ENCODE measurements around the gene TNKS1BP1. TPM values are rescaled to one million over a fixed set of nuclear protein-coding genes. Genes with fewer than 3 reads are reported as not detected.

The TNKS1BP1 gene
- total RNA-seq, 1 donor from 2014 or later = 236 TPM

DNA sequence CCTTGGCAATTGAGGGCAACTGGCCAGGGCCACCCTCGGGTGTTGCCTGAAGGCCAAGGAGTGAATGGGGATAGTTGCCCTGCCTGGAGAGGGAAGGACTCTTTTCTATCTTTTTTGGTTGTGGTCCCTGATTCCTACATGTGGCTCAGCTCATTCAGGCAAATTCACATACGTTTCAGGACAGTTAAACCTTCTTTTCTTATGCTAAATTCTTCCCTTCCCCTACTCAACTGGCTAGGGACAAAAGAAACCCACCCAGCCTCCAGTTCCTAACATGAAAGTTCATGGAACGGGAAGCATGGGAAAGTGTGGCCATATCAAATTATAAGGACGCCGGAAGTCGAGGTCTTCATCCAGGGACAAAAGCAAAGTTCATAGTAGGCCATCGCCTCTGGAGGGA, 61.4 kb downstream of the TNKS1BP1 start:
- DNase-seq (ENCODE audit: low spot score) = no peak

GRCh38 chr11:57262157-57262556, 62.6 kb downstream of the TNKS1BP1 start:
- DNase-seq (ENCODE audit: low spot score) = no peak

DNA sequence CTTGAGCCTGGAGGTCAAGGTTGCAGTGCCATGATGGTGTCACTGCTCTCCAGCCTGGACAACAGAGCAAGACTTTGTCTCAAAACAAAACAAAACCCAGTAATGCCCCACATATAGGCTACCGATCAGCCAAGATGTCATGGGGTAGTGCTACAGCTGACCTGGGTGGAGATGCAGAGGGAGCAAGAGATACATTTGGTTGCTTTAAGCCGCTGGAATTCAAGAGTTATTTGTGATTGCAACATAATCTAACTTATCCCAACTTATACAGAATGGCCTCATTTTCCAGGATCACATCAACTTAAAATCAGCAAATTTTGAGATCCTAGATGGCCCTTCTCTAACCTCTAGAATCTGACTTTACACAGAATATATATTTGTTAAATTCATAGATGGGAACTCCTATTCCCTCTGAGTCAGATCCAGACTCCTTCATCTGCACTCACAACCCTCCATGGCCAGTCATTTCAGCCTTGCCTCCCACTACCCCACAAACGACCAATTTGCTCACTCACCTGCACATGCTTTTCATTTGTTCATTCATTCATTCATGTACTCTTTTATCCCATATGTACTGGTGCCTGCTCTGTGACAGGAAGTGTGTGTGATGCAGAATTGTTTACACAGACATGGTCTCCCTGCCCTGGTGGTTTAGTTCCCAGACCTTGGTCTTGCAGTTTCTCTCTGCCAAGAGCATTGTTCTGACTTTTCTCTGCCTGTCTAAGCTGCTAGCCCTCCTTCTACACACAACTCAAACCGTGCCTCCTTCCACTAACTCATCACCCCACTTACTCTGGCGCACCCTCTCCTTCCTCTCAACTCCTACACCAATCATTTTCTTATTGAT, 63.6 kb downstream of the TNKS1BP1 start:
- DNase-seq (ENCODE audit: low spot score) = no peak

- no peak for DNase-seq (ENCODE audit: low spot score)
Observed at GRCh38 chr11:57256119-57256518, 68.6 kb downstream of the TNKS1BP1 start.

DNA sequence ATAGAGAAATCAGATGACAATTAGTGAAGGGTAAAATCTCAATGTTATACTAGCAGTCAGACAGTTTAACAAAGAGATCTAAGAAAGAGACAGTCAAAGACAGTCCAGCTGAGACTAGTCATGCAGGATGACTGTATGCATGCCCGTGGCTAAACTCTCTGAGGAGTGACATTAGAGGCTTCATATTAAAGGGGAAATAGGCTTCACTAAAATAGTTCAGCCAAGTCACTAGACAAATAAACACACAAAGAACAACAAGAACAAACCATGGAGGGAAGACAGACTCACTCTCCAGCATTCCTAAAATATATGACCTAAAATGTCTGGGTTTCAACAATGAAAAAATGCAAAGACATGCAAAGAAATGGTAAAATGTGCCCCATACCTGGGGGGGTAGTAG, 69.1 kb downstream of the TNKS1BP1 start:
- DNase-seq (ENCODE audit: low spot score) = no peak

DNA sequence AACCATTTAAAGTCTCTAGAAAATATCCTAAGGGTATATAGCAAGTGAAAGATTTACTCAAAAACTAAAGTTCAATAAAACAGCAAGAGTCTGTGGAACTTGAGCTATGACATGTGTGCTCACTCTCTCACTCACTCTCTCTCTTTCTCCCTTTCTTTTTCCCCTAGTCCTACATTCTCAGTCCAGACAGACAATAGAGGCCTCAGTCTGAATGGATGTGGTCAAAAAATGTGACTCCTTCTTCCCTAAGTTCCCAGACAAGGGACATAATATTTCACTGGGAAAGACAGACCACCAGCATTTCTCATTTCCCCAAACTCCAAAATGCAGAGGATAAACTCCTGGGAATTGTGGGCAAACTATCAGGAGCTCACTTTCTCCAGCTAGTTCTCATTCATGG, 70.1 kb downstream of the TNKS1BP1 start:
- DNase-seq (ENCODE audit: low spot score) = no peak

GRCh38 chr11:57251491-57252104, 73.2 kb downstream of the TNKS1BP1 start:
- DNase-seq (ENCODE audit: low spot score) = no peak

GRCh38 chr11:57251037-57251436, 73.7 kb downstream of the TNKS1BP1 start:
- no peak for DNase-seq (ENCODE audit: low spot score)

Other genes with a start within 250 kb of the TNKS1BP1 start
- not detected for gene LRRC55, start 143.0 kb downstream of the TNKS1BP1 start, total RNA-seq
- gene APLNR, start 87.7 kb downstream of the TNKS1BP1 start, total RNA-seq = 13.7 TPM
- gene SSRP1, start 10.9 kb upstream of the TNKS1BP1 start, total RNA-seq = 54.0 TPM
- gene P2RX3, start 13.4 kb upstream of the TNKS1BP1 start, total RNA-seq = not detected
- not detected for gene PRG3, start 56.2 kb upstream of the TNKS1BP1 start, total RNA-seq
- gene PRG2, start 65.7 kb upstream of the TNKS1BP1 start, total RNA-seq = 0.45 TPM
- gene SLC43A3, start 102.2 kb upstream of the TNKS1BP1 start, total RNA-seq = 95.1 TPM
- gene RTN4RL2, start 135.6 kb upstream of the TNKS1BP1 start, total RNA-seq = 2.8 TPM
- gene SLC43A1, start 190.8 kb upstream of the TNKS1BP1 start, total RNA-seq = 8.4 TPM
- 48.0 TPM for gene TIMM10, start 205.8 kb upstream of the TNKS1BP1 start, total RNA-seq
- not detected for gene SMTNL1, start 212.6 kb upstream of the TNKS1BP1 start, total RNA-seq
- gene UBE2L6, start 242.7 kb upstream of the TNKS1BP1 start, total RNA-seq = 51.9 TPM